HL-60/S4 treated with phorbol 12-myristate 13-acetate at 8.2 ng/mL for 4 days and 3 days (cell line): ENCODE results near the gene ARVCF.

ENCODE experiments used
- in situ Hi-C: fragments of 300-500 bp; cut with MboI; formaldehyde crosslinking; loops from 2 replicates; pipeline ENCODE4 v1.15.0; 2022; ENCODE audit warnings: low sequenced_read_pairs

Gene ARVCF

DNA sequence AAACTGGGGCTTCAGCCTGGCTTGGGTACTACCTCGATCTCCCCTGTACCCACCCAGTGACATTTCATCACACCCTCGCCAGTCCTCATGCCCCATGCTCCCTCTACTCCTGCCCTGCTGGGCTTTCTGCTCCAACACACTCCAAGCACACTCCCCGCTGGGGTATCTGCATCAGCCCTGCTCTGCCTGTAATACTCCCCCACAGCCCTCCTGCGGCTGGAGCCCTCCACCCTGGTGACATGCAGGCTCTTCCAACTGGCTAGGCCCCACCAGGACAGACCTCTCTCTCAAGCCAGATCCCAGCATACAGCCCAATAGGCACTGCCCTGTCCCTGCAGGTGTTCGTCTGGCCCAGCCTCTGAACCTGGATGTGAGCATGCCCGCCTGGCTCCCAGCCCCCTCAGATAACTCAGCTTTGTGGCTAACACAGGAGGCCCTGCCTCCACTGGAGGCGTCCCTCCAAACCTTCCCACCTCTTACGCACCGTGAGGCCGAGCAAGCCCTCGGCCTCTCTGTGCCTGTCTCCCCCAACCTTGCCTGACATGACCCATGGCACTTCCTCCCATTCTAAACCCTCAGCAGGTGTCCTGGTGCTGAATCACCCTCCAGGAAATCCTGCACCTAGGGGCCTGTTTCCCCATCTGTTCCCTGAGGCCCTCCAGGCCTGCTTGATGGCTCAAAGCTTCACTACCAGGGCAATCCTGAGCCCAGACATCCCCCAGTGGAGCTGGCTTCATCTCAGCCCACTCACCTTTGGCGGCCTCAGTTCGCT, 41.5 kb downstream of the ARVCF start:
- in situ Hi-C loops, result no loop called here

DNA sequence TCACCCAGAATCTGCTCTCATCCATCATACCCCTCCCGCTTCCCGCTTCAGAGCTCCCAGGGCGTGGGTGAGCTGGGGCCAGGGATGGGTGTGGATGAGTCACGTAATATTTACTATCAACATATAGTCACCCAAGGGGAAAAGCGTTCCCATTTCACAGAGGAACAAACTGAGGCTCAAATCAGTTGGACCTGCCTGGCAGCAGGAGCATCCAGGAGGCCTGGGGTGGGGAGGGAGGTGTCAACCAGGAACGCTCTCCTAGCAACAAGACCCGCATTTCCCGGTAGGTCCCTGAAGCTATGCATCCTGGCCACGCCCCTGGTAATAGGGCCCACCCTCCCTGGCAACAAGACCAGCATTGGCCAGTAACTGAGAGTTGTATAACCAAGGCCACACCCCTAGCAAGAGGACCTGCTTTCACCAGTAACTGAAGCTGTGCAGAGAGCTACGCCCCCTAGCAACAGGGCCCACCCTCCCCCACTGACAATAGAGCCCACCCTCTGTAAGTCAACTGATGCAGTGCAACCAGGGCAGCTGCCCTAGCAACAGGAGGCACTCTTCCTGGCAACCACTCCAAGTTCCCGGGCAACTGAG, 42.3 kb downstream of the ARVCF start:
- in situ Hi-C loops, result no loop called here

DNA sequence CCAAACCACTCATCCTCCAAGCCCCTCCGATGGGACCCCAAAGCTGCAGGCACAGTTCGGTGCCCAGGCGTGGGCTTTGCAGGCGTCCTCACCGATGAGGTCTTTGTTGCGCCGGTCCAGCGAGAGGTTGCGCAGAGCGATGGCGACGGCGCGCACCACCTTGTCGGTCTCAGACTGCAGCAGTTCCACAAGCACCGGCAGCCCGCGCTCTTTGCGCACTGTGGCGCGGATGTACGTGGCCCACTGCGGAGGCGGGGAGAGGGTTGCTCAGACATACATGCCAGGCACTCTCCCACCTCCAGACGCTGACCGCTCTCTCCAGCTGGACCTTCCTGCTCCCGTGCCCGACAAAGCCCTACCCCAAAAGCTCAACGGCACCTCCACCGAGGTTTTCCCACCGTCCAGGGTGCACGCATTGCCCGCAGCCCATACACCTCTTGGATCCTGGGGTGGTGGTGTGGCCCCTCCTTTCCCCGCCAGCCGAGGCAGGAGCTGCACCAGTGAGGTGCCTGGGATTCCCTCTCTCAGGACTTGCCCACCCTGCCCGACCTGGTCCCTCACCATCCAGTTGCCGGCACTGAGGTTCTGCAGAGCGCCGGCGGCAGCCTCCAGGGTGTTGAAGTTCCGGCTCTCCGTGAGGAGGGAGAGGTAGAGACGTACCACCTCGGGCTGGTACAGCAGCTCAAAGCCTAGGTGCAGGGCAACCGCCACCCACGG, 42.9 kb downstream of the ARVCF start:
- in situ Hi-C loops, result no loop called here

DNA sequence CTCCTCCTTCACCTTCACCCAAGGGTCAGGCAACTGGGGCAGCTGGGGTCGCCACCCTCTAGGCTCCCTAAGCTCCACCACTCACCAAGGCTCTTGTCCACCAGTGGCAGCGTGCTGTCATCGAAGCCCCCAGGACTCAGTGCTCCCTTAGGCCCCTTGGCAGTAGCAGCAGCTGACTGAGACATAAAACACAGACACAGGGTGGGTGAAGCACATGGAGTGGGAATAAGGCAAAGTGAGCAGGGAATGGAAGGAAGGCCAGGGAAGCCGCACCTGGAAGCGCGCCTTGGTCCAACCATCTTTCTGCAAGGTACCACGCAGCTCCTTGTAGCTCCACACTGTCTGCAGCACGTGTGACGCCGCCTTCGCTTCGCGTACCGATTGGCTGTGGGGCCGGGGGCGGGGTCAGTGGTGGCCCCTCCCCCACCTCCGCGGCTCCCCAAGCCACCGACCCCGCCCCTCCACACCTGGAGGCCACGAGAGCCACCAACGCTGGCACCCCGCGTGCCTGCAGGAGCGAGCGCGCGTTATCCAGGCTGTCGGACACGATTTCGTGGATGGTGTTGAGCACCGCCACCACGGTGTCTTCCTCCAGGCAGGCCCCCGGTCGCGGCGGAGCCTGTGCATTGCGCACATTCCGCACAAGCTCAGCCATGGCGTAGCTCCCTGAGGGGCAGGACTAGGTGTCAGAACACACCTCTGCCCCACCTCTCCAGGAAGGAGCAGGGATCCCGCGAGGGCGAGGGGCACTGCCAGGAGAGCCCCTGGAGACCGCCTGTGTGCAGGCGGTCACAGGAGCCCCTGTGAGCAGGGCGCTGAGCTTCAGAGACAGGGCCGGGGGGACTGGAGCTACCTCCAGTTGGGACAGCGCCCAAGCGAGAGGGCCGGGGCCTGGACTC, 43.7 kb downstream of the ARVCF start:
- in situ Hi-C loops, result no loop called here

DNA sequence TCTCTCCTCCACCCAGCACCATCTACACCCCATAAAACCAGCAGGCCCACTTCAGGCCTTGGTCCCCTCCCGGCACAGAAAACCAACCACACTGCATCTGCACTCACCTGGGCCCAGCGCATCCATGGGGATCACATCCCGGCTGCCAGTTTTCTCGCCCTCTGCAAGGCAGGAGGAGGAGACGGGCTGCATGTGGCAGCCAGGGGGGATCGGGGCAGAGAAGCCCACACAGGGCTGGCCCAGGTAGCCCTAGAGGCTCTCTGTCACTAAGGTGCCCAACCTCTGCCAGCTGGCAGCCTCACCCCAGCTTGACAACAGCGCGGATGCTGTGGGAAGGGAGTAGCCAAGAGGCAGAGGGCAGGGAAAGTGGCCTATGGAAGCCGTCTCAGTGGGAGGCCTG, 44.4 kb downstream of the ARVCF start:
- in situ Hi-C loops, result no loop called here

DNA sequence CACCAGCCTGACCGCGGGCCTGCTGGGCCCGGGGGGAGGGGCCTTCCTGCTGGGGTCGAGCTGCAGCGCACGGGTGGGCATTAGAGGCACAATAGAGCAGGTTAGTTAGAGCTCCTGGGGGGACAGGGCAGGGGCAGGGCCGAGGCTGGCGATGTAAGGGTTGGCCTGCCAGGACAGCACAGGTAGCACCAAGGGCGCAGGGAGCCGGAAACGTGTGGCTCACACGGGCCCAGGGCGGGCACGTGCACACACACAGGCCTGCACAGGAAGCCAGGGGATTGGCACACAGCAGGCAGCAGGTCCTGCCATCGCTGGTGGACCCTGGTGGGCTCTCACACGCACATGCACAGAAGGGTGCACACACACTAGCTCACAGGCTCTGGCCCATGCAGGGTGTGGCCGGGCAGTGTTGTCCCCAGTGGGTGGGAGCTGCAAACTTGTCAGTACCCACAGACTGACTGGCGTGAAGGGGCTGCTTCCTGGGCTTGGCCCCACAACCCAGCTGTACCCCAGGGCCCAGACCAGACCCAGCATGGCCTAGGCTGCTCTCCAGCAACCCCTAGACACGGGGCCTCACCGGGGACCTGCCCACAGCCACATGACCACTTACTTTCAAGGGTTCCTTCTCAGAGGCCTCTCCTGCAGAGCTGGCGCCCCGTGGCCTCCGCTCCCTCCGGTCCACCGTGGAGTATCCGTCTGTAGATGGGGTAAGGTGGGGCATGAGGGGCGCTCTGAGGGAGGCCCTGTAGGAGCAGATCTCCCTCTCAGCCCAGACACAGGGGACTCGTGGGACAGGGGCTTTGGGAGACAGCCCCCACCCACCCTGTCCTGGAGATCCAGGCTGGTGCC, 45.1 kb downstream of the ARVCF start:
- in situ Hi-C loops, result no loop called here

DNA sequence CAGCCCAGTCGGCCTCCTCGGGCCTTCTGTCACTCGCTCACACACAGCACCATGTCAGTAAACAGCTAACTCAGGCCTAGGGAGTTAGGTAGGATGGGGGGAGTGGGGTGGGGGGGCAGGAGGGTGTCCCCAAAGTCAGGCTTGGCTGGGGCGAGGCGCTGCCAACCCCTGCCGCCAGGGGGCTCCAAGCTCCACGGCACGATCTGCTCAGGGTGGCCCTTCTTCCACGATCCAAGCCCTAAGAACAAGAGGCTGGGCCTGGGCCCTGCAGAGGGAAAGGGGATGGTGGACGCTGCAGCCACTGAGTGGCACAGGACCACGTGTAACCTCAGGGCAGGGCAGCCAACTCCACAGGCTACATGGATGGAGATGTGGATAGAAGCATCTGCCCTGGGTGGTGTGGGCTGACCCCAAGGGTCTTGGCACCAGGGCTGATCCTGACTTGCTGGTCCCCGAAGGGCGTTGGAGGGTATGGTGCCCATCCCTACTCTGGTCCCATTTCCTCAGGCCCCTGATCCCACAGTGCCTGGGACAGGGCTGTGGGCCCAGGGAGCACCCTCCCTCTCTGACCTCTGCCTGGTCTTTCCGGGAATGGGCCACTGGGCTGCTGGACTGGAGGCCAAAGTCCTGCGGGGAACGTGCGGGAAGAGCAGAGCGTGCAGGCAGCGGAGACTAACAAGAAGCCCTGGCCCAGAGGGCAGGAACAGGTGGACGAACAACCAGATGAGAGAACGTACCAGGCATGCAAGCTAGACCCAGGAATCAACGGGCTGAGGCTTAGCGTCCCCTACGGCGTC, 45.9 kb downstream of the ARVCF start:
- in situ Hi-C loops, result no loop called here

DNA sequence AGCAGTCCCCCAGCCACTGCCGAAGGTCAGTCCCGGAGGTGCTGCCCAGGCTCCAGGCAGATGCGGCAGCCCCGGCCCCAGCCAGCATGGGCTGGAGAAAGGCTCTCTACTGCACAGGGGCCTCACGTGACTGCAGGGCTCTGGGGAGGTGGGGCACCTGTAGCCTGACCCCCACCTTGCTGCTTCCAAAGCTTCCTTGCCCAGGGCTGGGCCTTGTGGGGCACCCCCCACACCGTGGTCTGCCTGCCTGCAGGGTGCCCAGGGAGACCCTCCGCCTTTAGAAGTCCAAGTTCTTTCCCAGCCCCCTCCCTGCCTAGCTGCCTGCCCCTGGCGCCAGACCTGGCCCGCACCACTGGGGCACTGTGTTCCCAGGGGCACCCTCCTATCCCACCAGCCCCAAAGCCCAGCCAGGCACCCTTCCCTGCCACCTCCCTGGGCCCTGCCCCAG, 46.6 kb downstream of the ARVCF start:
- in situ Hi-C loops, result no loop called here

DNA sequence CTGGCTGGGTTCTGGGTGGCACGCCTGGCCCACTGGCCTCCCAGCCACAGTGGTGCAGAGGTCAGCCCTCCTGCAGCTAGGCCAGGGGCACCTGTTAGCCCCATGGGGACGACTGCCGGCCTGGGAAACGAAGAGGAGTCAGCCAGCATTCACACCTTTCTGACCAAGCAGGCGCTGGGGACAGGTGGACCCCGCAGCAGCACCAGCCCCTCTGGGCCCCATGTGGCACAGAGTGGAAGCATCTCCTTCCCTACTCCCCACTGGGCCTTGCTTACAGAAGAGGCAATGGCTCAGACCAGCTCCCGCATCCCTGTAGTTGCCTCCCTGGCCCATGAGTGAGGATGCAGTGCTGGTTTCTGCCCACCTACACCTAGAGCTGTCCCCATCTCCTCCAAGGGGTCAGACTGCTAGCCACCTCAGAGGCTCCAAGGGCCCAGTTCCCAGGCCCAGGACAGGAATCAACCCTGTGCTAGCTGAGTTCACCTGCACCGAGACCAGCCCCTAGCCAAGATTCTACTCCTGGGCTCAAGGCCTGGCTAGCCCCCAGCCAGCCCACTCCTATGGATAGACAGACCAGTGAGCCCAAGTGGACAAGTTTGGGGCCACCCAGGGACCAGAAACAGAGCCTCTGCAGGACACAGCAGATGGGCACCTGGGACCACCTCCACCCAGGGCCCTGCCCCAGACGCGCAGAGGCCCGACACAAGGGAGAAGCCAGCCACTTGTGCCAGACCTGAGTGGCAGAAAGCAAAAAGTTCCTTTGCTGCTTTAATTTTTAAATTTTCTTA, 47.3 kb downstream of the ARVCF start:
- in situ Hi-C loops, result no loop called here

DNA sequence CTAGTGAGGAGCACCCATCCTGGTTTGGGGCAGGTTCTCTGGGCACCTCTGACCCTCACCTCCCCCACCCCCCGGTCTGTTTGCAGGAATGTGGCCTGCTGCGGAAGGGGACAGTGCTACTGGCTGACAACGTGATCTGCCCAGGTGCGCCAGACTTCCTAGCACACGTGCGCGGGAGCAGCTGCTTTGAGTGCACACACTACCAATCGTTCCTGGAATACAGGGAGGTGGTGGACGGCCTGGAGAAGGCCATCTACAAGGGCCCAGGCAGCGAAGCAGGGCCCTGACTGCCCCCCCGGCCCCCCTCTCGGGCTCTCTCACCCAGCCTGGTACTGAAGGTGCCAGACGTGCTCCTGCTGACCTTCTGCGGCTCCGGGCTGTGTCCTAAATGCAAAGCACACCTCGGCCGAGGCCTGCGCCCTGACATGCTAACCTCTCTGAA, 48.2 kb downstream of the ARVCF start:
- in situ Hi-C loops, result no loop called here

DNA sequence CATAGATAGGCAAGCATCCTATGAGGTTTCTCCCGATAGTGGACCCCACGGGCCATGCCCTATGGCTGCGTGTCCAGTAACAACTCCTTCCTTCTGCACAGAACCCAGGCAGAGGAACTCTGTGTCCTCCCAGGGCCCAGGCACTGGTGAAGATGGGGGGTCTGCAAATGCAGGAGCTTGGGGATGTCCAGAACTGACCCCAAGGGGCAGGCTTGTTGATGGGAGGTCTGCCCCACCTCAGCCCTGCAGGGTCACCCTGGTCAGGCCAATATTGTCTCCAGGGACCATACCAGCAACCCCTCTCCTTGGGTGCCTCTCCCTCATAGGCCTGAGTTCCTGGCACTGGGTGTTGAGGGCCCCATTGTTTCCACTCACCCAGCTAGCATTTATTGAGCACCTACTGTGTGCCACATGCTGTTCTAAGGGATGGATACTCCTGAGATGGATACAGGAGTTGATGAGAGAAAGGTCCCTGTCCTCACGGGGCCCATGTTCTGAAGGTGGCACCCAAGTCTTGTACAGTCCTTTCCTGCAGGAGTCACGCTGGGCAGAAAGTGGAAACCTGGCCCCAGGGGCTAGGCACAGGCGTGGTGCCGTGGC, 48.7 kb downstream of the ARVCF start:
- in situ Hi-C loops, result no loop called here

DNA sequence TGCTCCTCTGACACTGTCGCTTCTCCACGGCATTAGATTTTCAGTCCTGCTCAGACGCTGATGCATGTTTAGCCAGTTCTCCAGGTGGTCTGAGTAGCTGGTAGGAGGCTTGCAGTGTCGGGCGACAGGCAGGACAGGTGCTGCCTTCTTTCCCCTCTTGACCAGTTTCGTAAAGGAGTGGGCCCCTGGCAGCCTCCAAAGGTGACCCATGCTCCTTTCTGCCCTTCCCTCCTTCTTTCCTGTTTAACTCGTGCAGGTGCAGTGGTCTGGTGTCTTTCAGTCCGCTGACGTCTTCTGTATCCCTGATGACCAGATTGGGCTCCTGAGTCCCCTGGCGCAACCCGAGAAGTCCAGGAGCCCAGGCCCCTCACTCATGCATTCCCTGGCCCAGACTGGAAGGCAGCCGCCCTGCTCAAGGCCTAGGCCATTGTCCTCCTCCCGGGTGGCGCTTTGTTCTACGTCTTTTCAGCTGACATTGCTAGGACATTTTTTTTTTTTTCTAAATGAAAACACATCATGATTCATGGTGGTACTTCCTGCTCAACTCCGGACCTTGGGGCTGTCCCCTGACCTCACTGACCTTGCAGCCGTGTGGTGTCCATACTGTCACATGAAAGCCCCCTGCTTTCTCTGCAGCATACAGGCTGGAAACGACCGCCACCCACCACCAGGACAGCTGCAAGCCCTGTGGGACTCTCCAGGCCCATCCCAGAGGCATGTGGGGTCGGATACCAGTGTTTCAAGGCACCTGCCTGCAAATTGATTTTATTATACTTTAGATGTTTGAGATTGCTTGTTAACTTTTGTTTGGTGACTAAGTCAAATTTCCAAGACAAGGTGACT, 49.5 kb downstream of the ARVCF start:
- in situ Hi-C loops, result no loop called here

DNA sequence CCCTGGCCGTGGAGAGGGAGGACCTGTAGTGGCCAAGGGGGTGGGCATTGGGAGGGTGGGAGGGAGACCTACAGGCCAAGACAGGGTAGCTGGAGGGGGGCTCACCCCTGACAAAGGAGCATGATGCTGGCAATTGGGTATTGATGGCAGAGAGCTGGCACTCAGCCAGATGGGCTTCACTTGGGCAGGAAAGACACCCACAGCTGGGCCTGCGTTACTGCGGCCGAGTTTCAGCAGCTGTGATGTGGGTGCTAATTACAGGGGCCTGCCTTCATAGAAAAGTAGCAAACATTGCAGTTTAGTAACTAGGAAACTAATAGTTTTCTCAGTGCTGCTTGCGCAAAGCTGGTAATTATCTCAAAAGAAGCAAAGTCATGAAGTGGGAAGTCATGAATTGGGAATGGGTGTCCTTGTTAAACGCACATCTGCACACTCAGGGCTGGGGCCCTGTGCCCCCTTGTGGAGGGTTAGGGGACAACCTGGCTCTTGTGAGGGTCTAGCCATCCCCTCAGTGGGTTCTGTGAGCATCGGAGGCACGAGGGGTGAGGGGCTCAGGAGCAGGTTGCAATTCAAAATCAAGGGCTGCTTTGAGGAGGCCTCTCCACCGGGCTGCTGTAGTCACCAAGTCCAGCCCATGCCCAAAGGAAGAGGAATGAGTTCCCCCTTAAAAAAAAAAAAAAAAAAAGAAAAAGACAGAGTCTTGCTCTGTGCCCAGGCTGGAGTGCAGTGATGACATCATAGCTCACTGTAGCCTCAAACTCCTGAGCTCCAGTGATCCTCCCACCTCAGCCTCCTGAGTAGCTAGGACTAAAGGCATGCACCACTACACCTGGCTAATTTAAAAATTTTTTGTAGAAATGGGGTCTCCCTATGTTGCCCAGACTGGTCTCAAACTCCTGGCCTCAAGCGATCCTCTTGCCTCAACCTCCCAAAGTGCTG, 50.6 kb downstream of the ARVCF start:
- in situ Hi-C loops, result no loop called here

DNA sequence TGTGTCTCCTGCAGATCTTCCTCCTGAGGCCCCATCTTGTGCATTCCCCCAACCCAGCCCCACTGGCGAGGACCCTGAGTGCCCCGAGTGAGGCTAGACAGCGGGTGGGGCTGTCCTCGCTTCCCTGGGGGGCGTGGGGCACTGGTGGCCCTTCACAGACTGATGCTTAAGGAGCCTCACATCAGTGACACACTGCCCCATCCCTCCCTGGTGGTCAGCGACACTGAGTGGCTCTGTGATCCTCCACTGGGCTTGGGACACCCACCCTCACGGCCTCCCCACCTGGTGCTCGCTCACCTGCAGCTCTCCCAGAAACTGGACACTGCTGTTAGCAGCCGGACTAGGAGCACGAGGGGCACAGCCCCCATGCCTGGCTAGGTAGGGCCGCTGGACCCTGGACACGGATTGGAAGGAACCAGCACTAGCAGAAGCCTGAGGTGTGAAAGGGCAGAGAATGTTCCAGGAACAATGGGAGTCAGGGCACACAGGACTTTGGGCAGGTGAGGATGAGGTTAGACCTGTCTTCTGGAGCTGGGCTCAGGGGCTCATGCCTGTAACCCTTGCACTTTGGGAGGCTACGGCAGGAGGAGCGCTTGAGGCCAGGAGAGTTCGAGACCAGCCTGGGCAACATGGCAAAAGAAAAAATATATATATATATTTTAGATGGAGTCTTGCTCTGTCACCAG, 51.8 kb downstream of the ARVCF start:
- in situ Hi-C loops, result no loop called here

DNA sequence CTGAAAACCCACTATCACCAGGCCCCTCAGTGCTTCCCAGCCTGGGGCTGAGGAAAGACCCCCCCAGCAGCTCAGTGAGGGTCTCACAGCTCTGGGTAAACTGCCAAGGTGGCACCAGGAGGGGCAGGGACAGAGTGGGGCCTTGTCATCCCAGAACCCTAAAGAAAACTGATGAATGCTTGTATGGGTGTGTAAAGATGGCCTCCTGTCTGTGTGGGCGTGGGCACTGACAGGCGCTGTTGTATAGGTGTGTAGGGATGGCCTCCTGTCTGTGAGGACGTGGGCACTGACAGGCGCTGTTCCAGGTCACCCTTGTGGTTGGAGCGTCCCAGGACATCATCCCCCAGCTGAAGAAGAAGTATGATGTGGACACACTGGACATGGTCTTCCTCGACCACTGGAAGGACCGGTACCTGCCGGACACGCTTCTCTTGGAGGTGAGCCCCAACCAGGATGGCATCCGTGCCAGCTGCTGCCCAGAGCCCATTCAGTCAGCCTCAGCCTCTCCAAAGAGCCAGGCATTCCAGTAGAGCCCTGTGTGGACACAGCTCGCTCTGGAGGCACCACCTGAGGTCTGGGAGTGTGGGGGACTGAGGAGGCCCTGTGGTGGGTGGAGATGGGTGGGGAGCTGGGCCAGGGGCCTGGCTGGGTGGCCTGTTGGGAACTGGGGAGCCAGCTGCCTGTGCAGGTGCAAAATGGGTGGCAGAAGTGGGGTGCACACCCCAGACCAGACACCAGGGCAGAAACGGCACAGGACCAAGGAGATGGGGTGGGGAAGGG, 52.6 kb downstream of the ARVCF start:
- in situ Hi-C loops, result no loop called here
